K562 (cell line): Measurements from ENCODE around the gene EXOSC1. TPM values are rescaled to one million over a fixed set of nuclear protein-coding genes. Genes with fewer than 3 reads are reported as not detected.
"Not testable (repeated sequence)": the region's sequence is repeated elsewhere in the genome, so short reads cannot be mapped to it uniquely, and the experiment has no call there.

Experiments used
- ATAC-seq: fragments of 200-7000 bp; cut with Tn5 transposase; 3 replicates; pipeline ENCODE4 v1.9.1; 2020; ENCODE audit warnings: moderate library complexity
- BruUV-seq: library from RNA; stranded (reverse); fragments of 400-500 nt; replicated peaks from 2 replicates; lab custom pipeline; 2021; lab: Mats Ljungman, UMichigan
- CTCF ChIA-PET: fragments of 300-600 bp; formaldehyde crosslinking; extraction: SDS; loops from one replicate; lab custom pipeline; 2021; ENCODE audit warnings: low intra/inter-chr PET ratio; lab: Yijun Ruan, JAX
- POLR2A ChIA-PET: fragments of 300-600, 350-650 bp; sonication (Branson Sonifier 250); formaldehyde crosslinking; extraction: SDS; loops from one replicate; lab custom pipeline; 2021; ENCODE audit warnings: antibody characterized with exemption, inconsistent platforms; lab: Yijun Ruan, JAX
- DNase-seq, 4 experiments: peaks; one replicate each; pipeline versions ENCODE4 v3.0.0 to v3.0.0-alpha.2; 2011 to 2018; ENCODE audit warnings: low spot score in 3 of 4, mixed read lengths in 3 of 4; ENCODE audit errors: extremely low read depth in 1 of 4
- FAIRE-seq: peaks from 2 replicates; lab custom pipeline; 2011; peaks lifted over from hg19 to GRCh38; lab: Jason Lieb, UNC
- H2AFZ ChIP-seq: 2 replicates; pipeline ENCODE4 v1.6.0; 2011; ENCODE audit warnings: low read depth, low read length, control low read depth, inconsistent platforms
- H3K27ac ChIP-seq: fragments of 200-600 bp; 3 replicates; pipeline ENCODE4 v1.8.0; 2011; ENCODE audit warnings: low read depth, mild to moderate bottlenecking, control low read depth, inconsistent platforms, low read length, moderate library complexity, mixed read lengths; ENCODE audit errors: extremely low read depth
- H3K27me3 ChIP-seq, 2 experiments: fragments of 300-600 bp in 1 of 2; 2 replicates in 1 of 2; 3 replicates in 1 of 2; pipeline versions ENCODE4 v1.6.0 to v1.8.0; 2011; ENCODE audit warnings: inconsistent platforms in 2 of 2, low read length in 2 of 2, mild to moderate bottlenecking in 1 of 2, mixed read lengths in 1 of 2, moderate library complexity in 1 of 2; ENCODE audit not compliant: control insufficient read depth in 2 of 2, insufficient read depth in 2 of 2
- H3K36me3 ChIP-seq: fragments of 300-600 bp; 3 replicates; pipeline ENCODE4 v1.8.0; 2011; ENCODE audit warnings: mild to moderate bottlenecking, low read length, inconsistent platforms; ENCODE audit not compliant: control insufficient read depth, insufficient read depth
- H3K4me1 ChIP-seq, 2 experiments: fragments of 200-600 bp in 1 of 2; replicated peaks in 1 of 2; 2 replicates in 1 of 2; 3 replicates in 1 of 2; pipeline versions ENCODE4 v1.5.1 to v1.8.0; 2011; ENCODE audit warnings: inconsistent platforms in 2 of 2, low read length in 2 of 2, mild to moderate bottlenecking in 1 of 2, mixed read lengths in 1 of 2, moderate library complexity in 1 of 2; ENCODE audit not compliant: control insufficient read depth in 2 of 2, insufficient read depth in 2 of 2
- H3K4me2 ChIP-seq: 2 replicates; pipeline ENCODE4 v1.6.1; 2011; ENCODE audit warnings: low read length, control low read depth, inconsistent platforms, mixed read lengths; ENCODE audit not compliant: insufficient read depth
- H3K4me3 ChIP-seq: fragments of 200-600 bp; sonication (generic), shearing (Covaris generic); 2 replicates; pipeline ENCODE4 v1.5.1; 2016; ENCODE audit warnings: control low read depth, inconsistent platforms
- H3K79me2 ChIP-seq: fragments of 200-600 bp; 3 replicates; pipeline ENCODE4 v1.8.0; 2011; ENCODE audit warnings: low read length, inconsistent platforms; ENCODE audit not compliant: control insufficient read depth, insufficient read depth
- H3K9ac ChIP-seq, 2 experiments: 2 replicates each; pipeline versions ENCODE4 v1.6.0 to v1.6.1; 2011; ENCODE audit warnings: low read depth in 2 of 2, low read length in 2 of 2, control low read depth in 1 of 2, inconsistent platforms in 1 of 2, mild to moderate bottlenecking in 1 of 2, mixed read lengths in 1 of 2; ENCODE audit not compliant: insufficient read depth in 1 of 2
- H3K9me1 ChIP-seq: one replicate; pipeline ENCODE4 v1.6.0; 2011; ENCODE audit warnings: inconsistent platforms, mild to moderate bottlenecking, low read length, moderate library complexity; ENCODE audit not compliant: control insufficient read depth, insufficient read depth
- H3K9me3 ChIP-seq: replicated peaks from 2 replicates; pipeline ENCODE4 v1.5.1; 2011; ENCODE audit warnings: low read depth, low read length, inconsistent platforms; ENCODE audit not compliant: control insufficient read depth, insufficient read depth
- H4K20me1 ChIP-seq: replicated peaks from 2 replicates; pipeline ENCODE4 v1.6.1; 2011; ENCODE audit warnings: low read length, inconsistent platforms, mixed read lengths; ENCODE audit not compliant: control insufficient read depth, insufficient read depth
- BRD9 ChIP-seq: fragments of 450-650 bp; IDR thresholded peaks from 2 replicates; pipeline ENCODE4 v1.6.1; 2018; ENCODE audit warnings: low read depth; ENCODE audit not compliant: partially characterized antibody
- CBFB ChIP-seq: sonication (generic); formaldehyde crosslinking; IDR thresholded peaks from 2 replicates; pipeline ENCODE4 v1.4.0; 2020; ENCODE audit warnings: mild to moderate bottlenecking, missing genetic modification reagents
- ZBTB26 ChIP-seq: fragments of 450-650 bp; formaldehyde crosslinking; IDR thresholded peaks from 2 replicates; pipeline ENCODE4 v1.4.0; 2022; ENCODE audit warnings: missing genetic modification characterization
- ZBTB33 ChIP-seq: sonication (generic); formaldehyde crosslinking; IDR thresholded peaks from 2 replicates; pipeline ENCODE4 v1.8.1; 2023; ENCODE audit warnings: mild to moderate bottlenecking, missing genetic modification reagents
- ZBTB7A ChIP-seq: IDR thresholded peaks from 2 replicates; pipeline ENCODE4 v1.6.1; 2011; ENCODE audit warnings: low read depth, mild to moderate bottlenecking, low read length, moderate library complexity, borderline replicate concordance; ENCODE audit not compliant: control insufficient read depth
- ZNF512 ChIP-seq: IDR thresholded peaks from 2 replicates; pipeline ENCODE4 v1.6.1; 2016; ENCODE audit warnings: missing genetic modification characterization, missing compliant biosample characterization
- ZSCAN32 ChIP-seq: fragments of 450-650 bp; formaldehyde crosslinking; IDR thresholded peaks from 2 replicates; pipeline ENCODE4 v1.4.0; 2020; ENCODE audit warnings: mild to moderate bottlenecking, moderate library complexity
- WGBS: fragments of 100-300 bp; shearing (Covaris generic); methylation state at CpG from one replicate; pipeline ENCODE4 v1.1.6; 2016; ENCODE audit warnings: low coverage, mixed read lengths; ENCODE audit not compliant: insufficient coverage; ENCODE audit errors: missing lambda C conversion rate; 5-methylcytosine and 5-hydroxymethylcytosine counted together
- in situ Hi-C: fragments of 300-500 bp; cut with MboI; formaldehyde crosslinking; loops from 4 replicates; pipeline ENCODE4 v1.15.0; 2018; ENCODE audit warnings: inconsistent platforms, mixed read lengths
- intact Hi-C: fragments of 100-400 bp; cut with micrococcal nuclease; formaldehyde crosslinking; loops from 2 replicates; pipeline ENCODE4 v1.14.2; 2022
- polyA plus RNA-seq, 8 experiments: library from polyadenylated mRNA; depleted of rRNA in 4 of 8; stranded (reverse) in 5 of 8; unstranded in 3 of 8; fragments of >200 nt; fragmentation: Nextera tagmentation in 2 of 8; fragmentation: Illumina TruSeq in 1 of 8; extraction: Ambion mirVana in 2 of 8; extraction: Trizol in 1 of 8; gene quantifications; 2 replicates each; pipeline versions ENCODE4 v1.2.1 to v1.2.3, GENCODE V29; 2011 to 2014; ENCODE audit warnings: inconsistent platforms in 1 of 8, missing spikeins in 1 of 8
- total RNA-seq, 7 experiments: library from RNA; depleted of rRNA in 6 of 7; stranded (reverse); fragments of >200 nt in 6 of 7; fragmentation: Illumina TruSeq in 2 of 7; extraction: Trizol in 2 of 7; gene quantifications; 2 replicates each; pipeline versions ENCODE4 v1.2.1 to v1.2.3, GENCODE V29; 2011 to 2021; ENCODE audit warnings: low replicate concordance in 1 of 7

Gene EXOSC1
- total and polyA plus RNA-seq, 9 of the 15 experiments (the other 6 are each of a cell fraction or from before 2014, with no cell fraction given), result 44.3 to 117 (median 67.0) TPM

GRCh38 chr10:97425964-97426775 is 19.6 kb downstream of the EXOSC1 start, which contains the start of gene PGAM1 (continued):
- no peak for TF ChIP-seq ZSCAN32

- H2AFZ ChIP-seq, H3K27me3 ChIP-seq, CTCF ChIA-PET, FAIRE-seq, H3K4me2 ChIP-seq, H3K9ac ChIP-seq, intact Hi-C loops, in situ Hi-C loops, H3K4me3 ChIP-seq, H3K9me1 ChIP-seq, BruUV-seq, H3K27ac ChIP-seq, ATAC-seq, DNase-seq, H3K9me3 ChIP-seq: not testable (repeated sequence)
- H4K20me1 ChIP-seq, result peaks cover 11% of the 10 kb centered on the region
- peaks cover 27% of the 10 kb centered on the region for H3K79me2 ChIP-seq
- 68% methylated on average over 4 of the region's 8 CpGs for WGBS
- POLR2A ChIA-PET, result interaction anchor here (0.6 to 1.2 kb wide), 3 partner anchors 10 to 286 kb away, joined by 3 to 4 read pairs (median 3); no protein-coding TSS in a partner anchor
- peaks cover 3 to 12% of the 10 kb centered on the region in 2 experiments; a peak in 4 of 5 replicates for H3K4me1 ChIP-seq
- peaks cover 19% of the 10 kb centered on the region for H3K36me3 ChIP-seq
These were observed 22.1 kb downstream of the EXOSC1 start for GRCh38 chr10:97423757-97424098.

- no peak overlapping the region for H3K9ac ChIP-seq
- no peaks in the 10 kb centered on the region for H3K79me2 ChIP-seq
- no peak for FAIRE-seq
- no peak for DNase-seq
- intact Hi-C loops, result no loop called here
- no peak overlapping the region; the same call in 2 of the 3 replicates for H3K27ac ChIP-seq
- no peaks in the 10 kb centered on the region for H3K9me3 ChIP-seq
- POLR2A ChIA-PET, result no interaction called here
- no peak for ATAC-seq
- in situ Hi-C loops, result no loop called here
- H2AFZ ChIP-seq, result no peak overlapping the region
- no peaks in the 10 kb centered on the region for H4K20me1 ChIP-seq
- CTCF ChIA-PET, result no interaction called here
- no peak overlapping the region for H3K4me3 ChIP-seq
- H3K36me3 ChIP-seq, result no peaks in the 10 kb centered on the region; the same call in 2 of the 3 replicates
- H3K4me2 ChIP-seq, result no peak overlapping the region
- H3K27me3 ChIP-seq, result no peaks in the 10 kb centered on the region
- 93% methylated on average over 3 of the region's 6 CpGs for WGBS
- no TSS peak for BruUV-seq
- peaks cover 16 to 26% of the 10 kb centered on the region in 2 experiments; a peak in 3 of 5 replicates for H3K4me1 ChIP-seq
- no peaks in the 10 kb centered on the region for H3K9me1 ChIP-seq
- TF ChIP-seq ZBTB7A (no peak), ZNF512 (no peak), ZBTB26 (CRISPR knock-in tag) (no peak), BRD9 (no peak), CBFB (CRISPR knock-in tag) (no peak), ZBTB33 (CRISPR knock-in tag) (no peak)
These were observed 29.2 kb downstream of the EXOSC1 start for GRCh38 chr10:97416565-97416964.
